ENCODE data around the gene EPS8L1. TPM values are rescaled to one million over a fixed set of nuclear protein-coding genes. Genes with fewer than 3 reads are reported as not detected.
"Not testable (repeated sequence)": the region's sequence is repeated elsewhere in the genome, so short reads cannot be mapped to it uniquely, and the experiment has no call there.

EPS8L1 gene
- polyA plus RNA-seq, 1 of the 3 experiments (the other 2 are of a cell fraction) = 12.9 TPM

GRCh38 chr19:55063492-55063843, 12.2 kb upstream of the EPS8L1 start:
- H4K20me1 ChIP-seq (ENCODE audit: insufficient read depth) = no peaks in the 10 kb centered on the region
- H3K79me2 ChIP-seq (ENCODE audit: insufficient read depth) = peaks cover 20% of the 10 kb centered on the region; the same call in 1 of the 2 replicates
- H3F3A ChIP-seq (replicated peaks; ENCODE audit: insufficient read depth) = peaks cover 3% of the 10 kb centered on the region
- H3K9ac ChIP-seq = no peak overlapping the region
- no peak overlapping the region for H2AFZ ChIP-seq (ENCODE audit: low read depth)
- H3K27ac ChIP-seq (ENCODE audit: low read depth in 2 of 2, low read length in 1 of 2) = no peak overlapping the region
- TF ChIP-seq RFX5 (IDR thresholded peaks at IDR 0.05; ENCODE audit: low read length) = no peak
- no peak for TF ChIP-seq NRF1 (IDR thresholded peaks at IDR 0.05; ENCODE audit: low read depth, low read length)
- TF ChIP-seq USF2 (IDR thresholded peaks at IDR 0.05; ENCODE audit: borderline replicate concordance, low read depth, low read length) = no peak
- no peak for TF ChIP-seq SMC3 (IDR thresholded peaks at IDR 0.05; ENCODE audit: low read depth, low read length)
- no peak for TF ChIP-seq RCOR1 (IDR thresholded peaks at IDR 0.05; ENCODE audit: low read length)
- no peak for TF ChIP-seq ZBTB33 (IDR thresholded peaks at IDR 0.05; ENCODE audit: borderline replicate concordance, low read depth)
- TF ChIP-seq MXI1 (IDR thresholded peaks at IDR 0.05; ENCODE audit: low read depth, low read length) = no peak
- no peak for TF ChIP-seq YY1 (IDR thresholded peaks at IDR 0.05; ENCODE audit: low read depth)
- TF ChIP-seq TEAD4 (IDR thresholded peaks at IDR 0.05; ENCODE audit: borderline replicate concordance, insufficient read depth) = no peak
- no peak for TF ChIP-seq RAD21 (IDR thresholded peaks at IDR 0.05; ENCODE audit: low read length)
- TF ChIP-seq IRF3 (IDR thresholded peaks at IDR 0.05; ENCODE audit: low read depth, low read length) = no peak
- no peak for DNase-seq
- peaks cover 0 to 2% of the 10 kb centered on the region in 2 experiments for H3K36me3 ChIP-seq (replicated peaks in 1 of 2; ENCODE audit: control insufficient read depth in 1 of 2, insufficient read depth in 2 of 2, low read length in 1 of 2)
- H3K4me1 ChIP-seq (ENCODE audit: control insufficient read depth in 1 of 2, insufficient read depth in 2 of 2, low read depth in 1 of 2, low read length in 1 of 2) = peaks cover 0 to 5% of the 10 kb centered on the region in 2 experiments; a peak in 1 of 4 replicates
- ChIA-PET CTCF (interaction anchor here (2.1 kb wide), 1 partner anchor 25 kb away, joined by 8 read pairs; no protein-coding TSS in a partner anchor), POLR2A (no interaction called here)
- peaks cover 7% of the 10 kb centered on the region; the same call in 1 of the 2 replicates for H3K27me3 ChIP-seq (ENCODE audit: insufficient read depth)
- no peak overlapping the region for H3K4me2 ChIP-seq
- H3K4me3 ChIP-seq (ENCODE audit: low read depth in 2 of 2, low read length in 1 of 2) = 0 out of 4 replicates have a peak overlapping the region, but pooled peaks of 1 of the 2 experiments have one; percentile 12
- WGBS (ENCODE audit: low lambda C conversion rate) = 52% methylated on average over 3 of the region's 3 CpGs
- H3K9me2 ChIP-seq = no peaks in the 10 kb centered on the region
- H3K9me3 ChIP-seq = no peaks in the 10 kb centered on the region

DNA sequence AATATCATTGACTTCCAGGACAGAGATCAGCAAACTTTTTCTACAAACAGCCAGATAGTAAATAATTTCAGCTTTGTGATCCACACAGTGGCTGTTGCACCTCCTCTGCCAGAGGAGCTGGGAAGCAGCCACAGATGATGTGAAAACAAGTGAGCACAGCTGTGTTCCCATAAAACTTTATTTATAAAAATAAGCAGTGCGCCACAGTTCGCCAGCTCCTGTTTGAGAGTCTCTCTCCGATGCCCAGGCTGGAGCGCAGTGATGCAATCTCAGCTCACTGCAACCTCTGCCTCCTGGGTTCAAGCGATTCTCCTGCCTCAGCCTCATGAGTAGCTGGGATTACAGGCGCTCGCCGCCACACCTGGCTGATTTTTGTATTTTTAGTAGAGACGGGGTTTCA, 10.2 kb upstream of the EPS8L1 start:
- DNase-seq; H3K36me3 ChIP-seq (replicated peaks in 1 of 2; ENCODE audit: control insufficient read depth in 1 of 2, insufficient read depth in 2 of 2, low read length in 1 of 2); H3K27ac ChIP-seq (ENCODE audit: low read depth in 2 of 2, low read length in 1 of 2); H4K20me1 ChIP-seq (ENCODE audit: insufficient read depth); H3K4me3 ChIP-seq (ENCODE audit: low read depth in 2 of 2, low read length in 1 of 2); POLR2A ChIA-PET; H3F3A ChIP-seq (replicated peaks; ENCODE audit: insufficient read depth); H3K4me2 ChIP-seq; H3K9me2 ChIP-seq; CTCF ChIA-PET; H3K4me1 ChIP-seq (ENCODE audit: control insufficient read depth in 1 of 2, insufficient read depth in 2 of 2, low read depth in 1 of 2, low read length in 1 of 2); H3K27me3 ChIP-seq (ENCODE audit: insufficient read depth); H3K9ac ChIP-seq; H2AFZ ChIP-seq (ENCODE audit: low read depth); H3K9me3 ChIP-seq: not testable (repeated sequence)
- 57% methylated on average over 9 of the region's 9 CpGs for WGBS (ENCODE audit: low lambda C conversion rate)
- H3K79me2 ChIP-seq (ENCODE audit: insufficient read depth) = peaks cover 18% of the 10 kb centered on the region; the same call in 1 of the 2 replicates
